GM12872 (cell line): ENCODE results near the gene BICRA.
A peak's percentile ranks its signal among the peaks of the same experiment; 100 is the strongest.

Experiments used
- TF ChIP-seq, protein P1 (sequence below): IDR thresholded peaks from 3 replicates; pipeline ENCODE4 v1.5.1; 2011; ENCODE audit warnings: low read depth, mild to moderate bottlenecking, low read length, moderate library complexity; ENCODE audit not compliant: insufficient read depth

Gene BICRA

DNA sequence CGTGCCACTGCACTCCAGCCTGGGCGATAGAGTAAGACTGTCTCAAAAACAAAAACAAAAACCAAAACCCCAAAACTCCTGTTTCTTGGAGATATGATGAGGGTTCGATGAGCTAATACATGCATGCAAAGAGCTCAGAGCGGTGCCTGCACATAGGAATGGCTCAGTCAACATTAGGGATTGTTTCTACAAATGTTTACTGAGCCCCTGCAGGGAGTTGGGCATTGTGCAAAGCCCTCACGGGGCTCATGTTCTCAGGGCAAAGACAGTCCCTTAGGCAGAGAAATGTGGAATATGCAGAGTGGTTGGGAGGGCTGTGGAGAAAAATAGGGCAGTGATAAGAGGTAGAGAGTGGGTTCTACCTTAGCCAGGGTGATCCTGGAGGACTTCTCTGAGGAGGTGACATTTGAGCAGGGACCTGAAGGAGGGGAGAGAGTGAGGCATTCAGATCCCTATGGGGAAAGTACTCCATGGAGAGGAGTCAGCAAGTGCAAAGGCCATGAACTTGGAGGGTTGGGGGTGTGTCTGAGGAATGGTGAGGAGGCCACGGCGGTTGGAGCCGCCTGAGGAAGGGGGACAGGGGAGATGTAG lies 102.8 kb downstream of the BICRA start:
- TF ChIP-seq, protein P1, sequence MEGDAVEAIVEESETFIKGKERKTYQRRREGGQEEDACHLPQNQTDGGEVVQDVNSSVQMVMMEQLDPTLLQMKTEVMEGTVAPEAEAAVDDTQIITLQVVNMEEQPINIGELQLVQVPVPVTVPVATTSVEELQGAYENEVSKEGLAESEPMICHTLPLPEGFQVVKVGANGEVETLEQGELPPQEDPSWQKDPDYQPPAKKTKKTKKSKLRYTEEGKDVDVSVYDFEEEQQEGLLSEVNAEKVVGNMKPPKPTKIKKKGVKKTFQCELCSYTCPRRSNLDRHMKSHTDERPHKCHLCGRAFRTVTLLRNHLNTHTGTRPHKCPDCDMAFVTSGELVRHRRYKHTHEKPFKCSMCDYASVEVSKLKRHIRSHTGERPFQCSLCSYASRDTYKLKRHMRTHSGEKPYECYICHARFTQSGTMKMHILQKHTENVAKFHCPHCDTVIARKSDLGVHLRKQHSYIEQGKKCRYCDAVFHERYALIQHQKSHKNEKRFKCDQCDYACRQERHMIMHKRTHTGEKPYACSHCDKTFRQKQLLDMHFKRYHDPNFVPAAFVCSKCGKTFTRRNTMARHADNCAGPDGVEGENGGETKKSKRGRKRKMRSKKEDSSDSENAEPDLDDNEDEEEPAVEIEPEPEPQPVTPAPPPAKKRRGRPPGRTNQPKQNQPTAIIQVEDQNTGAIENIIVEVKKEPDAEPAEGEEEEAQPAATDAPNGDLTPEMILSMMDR, result no peak

DNA sequence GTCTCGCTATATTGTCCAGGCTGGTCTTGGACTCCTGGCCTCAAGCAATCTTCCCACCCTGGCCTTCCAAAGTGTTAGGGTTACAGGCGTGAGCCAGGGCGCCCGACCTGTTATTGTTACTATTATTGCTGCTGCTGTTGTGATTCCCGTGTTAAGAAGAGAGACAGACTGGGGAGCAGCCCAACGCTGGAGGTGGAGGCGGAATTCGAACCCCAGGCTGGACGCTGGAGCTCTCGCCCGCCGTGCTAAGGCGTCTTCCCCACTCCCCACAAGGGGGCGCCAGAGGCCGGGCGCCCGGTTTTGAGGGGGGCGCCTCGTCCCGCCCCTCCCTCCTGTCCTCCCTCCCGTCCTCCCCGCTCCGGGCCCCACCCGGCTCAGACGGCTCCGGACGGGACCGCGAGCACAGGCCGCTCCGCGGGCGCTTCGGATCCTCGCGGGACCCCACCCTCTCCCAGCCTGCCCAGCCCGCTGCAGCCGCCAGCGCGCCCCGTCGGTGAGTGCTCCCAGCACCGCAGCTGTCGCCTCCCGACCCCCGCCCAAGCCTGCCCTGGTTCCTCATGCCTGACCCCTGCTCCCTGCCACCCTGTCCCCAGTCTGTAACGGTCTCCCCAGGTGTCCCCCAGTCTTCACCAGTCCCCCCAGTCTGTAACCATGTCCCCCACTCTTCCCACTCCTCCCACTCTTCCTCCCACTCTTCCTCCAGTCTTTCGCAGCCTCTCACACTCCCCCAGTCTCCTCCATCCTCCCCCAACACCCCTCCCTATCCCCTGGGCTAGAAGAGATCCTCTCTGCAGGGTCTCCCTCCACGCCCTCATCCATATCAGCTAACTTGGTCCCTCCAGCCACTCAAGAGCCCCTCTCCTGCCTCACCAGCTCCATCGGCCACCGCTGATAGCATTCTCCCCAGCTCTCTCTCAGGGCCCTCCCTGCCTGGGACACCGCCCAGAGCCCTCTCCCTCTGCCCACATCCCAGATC lies 104.4 kb downstream of the BICRA start, which contains the start of gene EHD2:
Gene EHD2, plus strand, starts transcription at position 377 of the 976 bp plus-strand sequence. CDS start 3,191 bp downstream, outside the sequence.
- TF ChIP-seq, protein P1, result peak; percentile 76

DNA sequence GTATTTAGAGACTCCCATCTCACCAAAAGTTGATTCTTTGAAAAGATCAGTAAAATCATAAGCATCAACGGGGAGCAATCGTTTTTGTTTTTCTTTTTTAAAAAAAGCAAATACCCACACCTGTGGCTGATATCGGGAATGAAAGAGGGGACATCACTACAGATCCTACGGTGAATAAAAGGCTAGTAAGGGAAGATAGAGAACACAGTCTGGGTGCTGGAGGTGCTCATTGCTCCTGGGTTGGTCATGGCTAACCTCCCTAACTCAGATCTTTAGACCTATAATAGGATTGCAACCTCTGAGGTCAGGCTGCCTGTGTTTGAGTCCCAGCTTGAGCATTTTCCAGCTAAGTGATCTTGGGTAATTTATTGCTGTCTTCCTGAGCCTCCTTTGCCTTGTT lies 105.4 kb downstream of the BICRA start:
- TF ChIP-seq, protein P1, result no peak

DNA sequence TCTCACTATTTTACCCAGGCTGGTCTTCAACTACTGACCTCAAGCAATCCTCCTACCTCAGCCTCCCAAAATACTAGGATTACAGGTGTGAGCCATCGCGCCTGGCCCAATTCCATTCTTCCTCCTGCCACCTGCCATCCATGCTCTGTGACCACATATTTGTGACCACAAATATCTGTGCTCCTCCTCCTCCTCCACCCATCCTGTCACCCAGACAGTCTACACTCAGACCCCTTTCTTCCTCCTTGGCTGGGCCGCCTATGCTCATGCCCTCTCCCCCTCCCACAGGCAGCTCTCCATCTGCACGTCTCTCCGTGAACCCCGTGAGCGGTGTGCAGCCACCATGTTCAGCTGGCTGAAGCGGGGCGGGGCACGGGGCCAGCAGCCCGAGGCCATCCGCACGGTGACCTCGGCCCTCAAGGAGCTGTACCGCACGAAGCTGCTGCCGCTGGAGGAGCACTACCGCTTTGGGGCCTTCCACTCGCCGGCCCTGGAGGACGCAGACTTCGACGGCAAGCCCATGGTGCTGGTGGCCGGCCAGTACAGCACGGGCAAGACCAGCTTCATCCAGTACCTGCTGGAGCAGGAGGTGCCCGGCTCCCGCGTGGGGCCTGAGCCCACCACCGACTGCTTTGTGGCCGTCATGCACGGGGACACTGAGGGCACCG lies 107.5 kb downstream of the BICRA start:
- TF ChIP-seq, protein P1, result no peak

DNA sequence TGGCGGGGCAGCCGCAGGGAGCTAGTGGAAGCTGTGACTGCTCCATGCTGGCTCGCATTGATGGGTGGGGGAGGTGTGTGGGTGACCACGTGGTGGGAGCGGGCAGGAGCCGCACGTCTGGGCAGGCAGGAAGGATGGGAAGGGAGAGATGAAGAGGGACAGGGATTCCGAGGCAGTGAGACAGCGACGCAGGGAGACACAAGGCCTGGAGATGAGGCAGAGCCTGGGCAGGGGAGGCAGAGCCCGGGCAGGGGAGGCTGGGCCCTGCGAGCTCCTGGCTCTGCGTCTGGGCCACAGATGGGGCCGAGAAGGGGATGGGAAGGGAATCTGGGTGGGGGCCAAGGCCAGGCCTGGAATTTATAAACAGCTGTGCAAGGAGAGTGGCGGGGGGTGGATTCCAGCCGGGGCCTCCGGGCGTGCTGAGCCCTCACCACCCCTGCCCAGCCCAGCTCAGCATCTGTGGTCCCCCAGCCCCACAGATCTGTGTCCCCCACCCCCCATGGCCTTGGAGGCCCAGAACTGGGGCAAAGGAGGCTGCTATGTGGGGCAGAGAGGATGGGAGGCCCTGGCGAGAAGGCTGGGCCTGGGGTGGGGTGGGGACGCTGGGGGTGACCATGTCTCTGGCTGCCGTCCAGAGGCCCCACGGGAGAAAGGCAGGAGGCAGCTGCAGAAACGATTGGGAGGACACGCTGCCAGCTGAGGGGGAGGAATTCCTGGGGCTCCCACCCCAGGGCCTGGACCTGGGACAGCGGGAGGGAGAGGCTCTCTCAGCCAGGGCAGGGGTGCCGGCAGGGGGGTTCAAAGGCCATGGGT lies 110.3 kb downstream of the BICRA start:
- TF ChIP-seq, protein P1, result no peak

DNA sequence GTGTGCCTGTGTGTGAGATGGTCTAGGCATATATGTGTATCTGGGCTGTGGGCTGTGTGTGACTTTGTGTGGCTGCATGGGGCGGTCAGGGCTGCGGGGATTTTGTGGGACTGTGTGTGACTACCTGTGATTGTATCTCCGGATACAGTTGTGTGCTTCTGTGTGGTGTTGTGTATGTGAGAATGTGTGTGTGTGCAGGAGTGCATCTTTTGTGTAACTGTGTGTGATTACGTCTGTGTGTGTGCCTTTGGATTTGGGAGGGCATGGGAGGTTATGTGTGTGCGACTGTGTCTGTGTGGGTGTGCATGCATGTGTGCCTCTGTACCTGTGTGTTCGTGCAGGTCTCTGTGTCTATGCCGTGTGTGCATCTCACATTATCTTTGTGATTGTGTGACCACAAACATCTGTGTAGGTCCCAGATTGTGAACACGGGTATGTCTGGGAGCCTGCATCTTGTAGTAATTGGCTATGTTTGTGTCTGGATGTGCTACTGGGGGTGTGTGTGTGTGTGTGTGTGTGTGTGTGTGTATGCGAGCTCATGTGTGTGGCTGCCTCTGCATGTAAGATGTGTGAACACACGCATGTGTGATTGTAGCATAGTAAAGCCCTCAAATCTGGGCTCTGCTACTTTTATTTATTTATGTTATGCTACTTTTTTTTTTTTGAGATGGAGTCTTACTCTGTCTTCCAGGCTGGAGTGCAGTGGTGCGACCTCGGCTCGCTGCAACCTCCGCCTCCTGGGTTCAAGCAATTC lies 111.9 kb downstream of the BICRA start:
- TF ChIP-seq, protein P1, result no peak
